ENCODE data around the gene MGLL. TPM values are rescaled to one million over a fixed set of nuclear protein-coding genes. Genes with fewer than 3 reads are reported as not detected.

MGLL gene
- total RNA-seq, 1 experiment from 2014 or later, result 2.1 TPM

DNA sequence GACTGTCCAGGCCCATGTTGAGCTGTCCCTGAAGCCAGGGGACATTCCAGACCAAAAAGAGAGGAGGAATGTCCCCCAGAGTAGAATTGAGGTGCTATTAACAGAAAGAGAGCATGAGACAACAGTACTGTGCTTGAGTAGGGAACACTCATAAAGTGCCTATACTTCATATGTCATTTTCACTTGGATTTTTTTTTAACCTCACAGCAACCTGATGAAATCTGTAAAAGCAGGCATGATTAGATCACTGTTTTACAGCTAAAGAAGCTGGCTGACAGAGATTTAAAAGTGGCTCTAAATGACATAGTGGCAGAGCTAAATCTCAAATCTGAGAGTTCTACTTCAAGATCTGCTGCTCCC is 174.5 kb downstream of the MGLL start:
- Histone ChIP-seq H3K27me3 (ENCODE audit: control insufficient read depth, insufficient read depth, low read length) (no peaks in the 10 kb centered on the region), H3K27ac (ENCODE audit: low read length) (no peak overlapping the region), H3K4me1 (ENCODE audit: control insufficient read depth, insufficient read depth, low read length) (no peaks in the 10 kb centered on the region), H3K36me3 (ENCODE audit: control insufficient read depth, insufficient read depth, low read length) (no peaks in the 10 kb centered on the region), H3K9me3 (ENCODE audit: control insufficient read depth, insufficient read depth, low read depth, low read length) (no peaks in the 10 kb centered on the region), H3K4me3 (ENCODE audit: low read depth in 2 of 2, low read length in 2 of 2) (no peak overlapping the region)
- no peak for ATAC-seq
- in situ Hi-C loops (cut with HindIII; ENCODE audit: low pct_unique_long_range_greater_than_20kb, low sequenced_read_pairs), result no loop called here
- CTCF ChIA-PET, result interaction anchor here (0.5 to 0.6 kb wide), 3 partner anchors 32 to 353 kb away, joined by 3 to 4 read pairs (median 3); no protein-coding TSS in a partner anchor
- DNase-seq (ENCODE audit: low read depth, low spot score), result no peak
- intact Hi-C loops (cut with micrococcal nuclease; ENCODE audit: unreplicated experiment), result no loop called here
- no TSS peak for BruUV-seq (replicated peaks)
- POLR2A ChIA-PET, result no interaction called here
- TF ChIP-seq, protein P1, sequence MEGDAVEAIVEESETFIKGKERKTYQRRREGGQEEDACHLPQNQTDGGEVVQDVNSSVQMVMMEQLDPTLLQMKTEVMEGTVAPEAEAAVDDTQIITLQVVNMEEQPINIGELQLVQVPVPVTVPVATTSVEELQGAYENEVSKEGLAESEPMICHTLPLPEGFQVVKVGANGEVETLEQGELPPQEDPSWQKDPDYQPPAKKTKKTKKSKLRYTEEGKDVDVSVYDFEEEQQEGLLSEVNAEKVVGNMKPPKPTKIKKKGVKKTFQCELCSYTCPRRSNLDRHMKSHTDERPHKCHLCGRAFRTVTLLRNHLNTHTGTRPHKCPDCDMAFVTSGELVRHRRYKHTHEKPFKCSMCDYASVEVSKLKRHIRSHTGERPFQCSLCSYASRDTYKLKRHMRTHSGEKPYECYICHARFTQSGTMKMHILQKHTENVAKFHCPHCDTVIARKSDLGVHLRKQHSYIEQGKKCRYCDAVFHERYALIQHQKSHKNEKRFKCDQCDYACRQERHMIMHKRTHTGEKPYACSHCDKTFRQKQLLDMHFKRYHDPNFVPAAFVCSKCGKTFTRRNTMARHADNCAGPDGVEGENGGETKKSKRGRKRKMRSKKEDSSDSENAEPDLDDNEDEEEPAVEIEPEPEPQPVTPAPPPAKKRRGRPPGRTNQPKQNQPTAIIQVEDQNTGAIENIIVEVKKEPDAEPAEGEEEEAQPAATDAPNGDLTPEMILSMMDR (IDR thresholded peaks at IDR 0.05), result no peak
- no peak for TF ChIP-seq TCF7L2 (IDR thresholded peaks at IDR 0.05; ENCODE audit: low read depth, low read length)
- TF ChIP-seq, protein P2, sequence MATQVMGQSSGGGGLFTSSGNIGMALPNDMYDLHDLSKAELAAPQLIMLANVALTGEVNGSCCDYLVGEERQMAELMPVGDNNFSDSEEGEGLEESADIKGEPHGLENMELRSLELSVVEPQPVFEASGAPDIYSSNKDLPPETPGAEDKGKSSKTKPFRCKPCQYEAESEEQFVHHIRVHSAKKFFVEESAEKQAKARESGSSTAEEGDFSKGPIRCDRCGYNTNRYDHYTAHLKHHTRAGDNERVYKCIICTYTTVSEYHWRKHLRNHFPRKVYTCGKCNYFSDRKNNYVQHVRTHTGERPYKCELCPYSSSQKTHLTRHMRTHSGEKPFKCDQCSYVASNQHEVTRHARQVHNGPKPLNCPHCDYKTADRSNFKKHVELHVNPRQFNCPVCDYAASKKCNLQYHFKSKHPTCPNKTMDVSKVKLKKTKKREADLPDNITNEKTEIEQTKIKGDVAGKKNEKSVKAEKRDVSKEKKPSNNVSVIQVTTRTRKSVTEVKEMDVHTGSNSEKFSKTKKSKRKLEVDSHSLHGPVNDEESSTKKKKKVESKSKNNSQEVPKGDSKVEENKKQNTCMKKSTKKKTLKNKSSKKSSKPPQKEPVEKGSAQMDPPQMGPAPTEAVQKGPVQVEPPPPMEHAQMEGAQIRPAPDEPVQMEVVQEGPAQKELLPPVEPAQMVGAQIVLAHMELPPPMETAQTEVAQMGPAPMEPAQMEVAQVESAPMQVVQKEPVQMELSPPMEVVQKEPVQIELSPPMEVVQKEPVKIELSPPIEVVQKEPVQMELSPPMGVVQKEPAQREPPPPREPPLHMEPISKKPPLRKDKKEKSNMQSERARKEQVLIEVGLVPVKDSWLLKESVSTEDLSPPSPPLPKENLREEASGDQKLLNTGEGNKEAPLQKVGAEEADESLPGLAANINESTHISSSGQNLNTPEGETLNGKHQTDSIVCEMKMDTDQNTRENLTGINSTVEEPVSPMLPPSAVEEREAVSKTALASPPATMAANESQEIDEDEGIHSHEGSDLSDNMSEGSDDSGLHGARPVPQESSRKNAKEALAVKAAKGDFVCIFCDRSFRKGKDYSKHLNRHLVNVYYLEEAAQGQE (IDR thresholded peaks at IDR 0.05; ENCODE audit: insufficient read depth in 1 of 2, low read depth in 2 of 2, low read length in 1 of 2), result no peak
- TF ChIP-seq POLR2AphosphoS5 (IDR thresholded peaks at IDR 0.05; ENCODE audit: low read depth, low read length), result no peak
- TF ChIP-seq SIN3A (IDR thresholded peaks at IDR 0.05; ENCODE audit: borderline replicate concordance, insufficient read depth, low read depth, low read length), result no peak

DNA sequence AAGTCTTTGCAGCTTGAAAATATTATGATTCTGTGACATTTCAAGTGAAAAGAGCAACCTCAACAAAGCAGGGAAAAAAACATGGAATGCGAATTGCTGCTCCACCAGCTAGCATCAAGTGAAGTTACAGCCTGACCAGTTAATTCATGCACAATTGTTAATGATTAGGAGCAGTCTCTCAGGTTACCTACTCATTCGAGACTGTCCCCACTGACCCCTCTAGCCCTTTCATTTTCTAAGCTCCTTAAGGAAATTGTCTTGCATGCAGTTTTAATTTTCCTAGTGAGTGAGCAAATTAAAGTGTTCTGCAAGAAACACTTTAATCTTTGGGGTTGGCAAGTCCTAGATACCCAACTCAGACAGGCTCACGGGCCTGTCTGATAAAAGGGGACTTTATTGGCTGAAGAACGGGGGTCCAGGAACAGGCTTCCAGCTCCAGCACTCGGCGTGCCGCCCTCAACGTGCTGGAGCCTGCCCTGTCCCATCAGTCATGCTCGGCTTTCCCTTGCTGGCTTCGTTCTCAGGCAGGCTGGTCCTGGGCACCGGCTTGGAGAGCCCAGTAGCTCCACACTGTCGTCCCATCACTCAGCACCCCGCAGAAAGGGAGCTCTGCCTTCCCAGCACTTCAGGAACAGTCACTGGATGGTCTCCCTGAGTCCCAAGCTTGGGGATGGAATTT is 175.0 kb downstream of the MGLL start:
- no peak for DNase-seq (ENCODE audit: low read depth, low spot score)
- no peak for TF ChIP-seq TCF7L2 (IDR thresholded peaks at IDR 0.05; ENCODE audit: low read depth, low read length)
- no peaks in the 10 kb centered on the region for H3K4me1 ChIP-seq (ENCODE audit: control insufficient read depth, insufficient read depth, low read length)
- no peaks in the 10 kb centered on the region for H3K36me3 ChIP-seq (ENCODE audit: control insufficient read depth, insufficient read depth, low read length)
- in situ Hi-C loops (cut with HindIII; ENCODE audit: low pct_unique_long_range_greater_than_20kb, low sequenced_read_pairs), result no loop called here
- POLR2A ChIA-PET, result interaction anchor here (0.7 kb wide), 1 partner anchor 22 kb away, joined by 3 read pairs; no protein-coding TSS in a partner anchor
- H3K27me3 ChIP-seq (ENCODE audit: control insufficient read depth, insufficient read depth, low read length), result no peaks in the 10 kb centered on the region
- BruUV-seq (replicated peaks), result no TSS peak
- intact Hi-C loops (cut with micrococcal nuclease; ENCODE audit: unreplicated experiment), result no loop called here
- H3K27ac ChIP-seq (ENCODE audit: low read length), result no peak overlapping the region
- no peak overlapping the region for H3K4me3 ChIP-seq (ENCODE audit: low read depth in 2 of 2, low read length in 2 of 2)
- CTCF ChIA-PET, result interaction anchor here (0.5 to 0.6 kb wide), 2 partner anchors 69 to 354 kb away, joined by 3 to 4 read pairs; no protein-coding TSS in a partner anchor
- H3K9me3 ChIP-seq (ENCODE audit: control insufficient read depth, insufficient read depth, low read depth, low read length), result no peaks in the 10 kb centered on the region
- no peak for ATAC-seq

DNA sequence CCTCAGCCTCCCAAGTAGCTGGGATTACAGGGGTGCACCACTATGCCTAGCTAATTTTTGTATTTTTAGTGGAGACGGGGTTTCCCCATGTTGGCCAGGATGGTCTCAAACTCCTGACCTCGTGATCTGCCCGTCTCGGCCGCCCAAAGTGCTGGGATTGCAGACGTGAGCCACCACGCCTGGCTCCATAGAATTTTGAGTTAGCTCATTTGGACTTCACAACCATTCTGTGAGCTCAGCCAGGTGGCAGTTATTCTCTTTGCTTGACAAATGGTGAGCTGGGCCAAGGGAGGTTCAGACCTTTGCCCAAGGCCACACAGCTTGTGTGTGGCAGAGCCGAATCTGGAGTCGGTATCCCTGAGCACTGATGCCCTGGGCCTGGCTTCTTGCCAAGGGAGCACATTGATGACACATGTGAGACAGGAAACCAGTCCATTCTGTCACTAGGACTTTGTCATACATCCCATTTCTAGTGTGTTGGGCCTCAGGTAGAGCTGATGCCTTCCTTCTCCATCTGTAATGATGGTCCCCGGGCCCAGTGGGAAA is 175.7 kb downstream of the MGLL start:
- H3K36me3 ChIP-seq (ENCODE audit: control insufficient read depth, insufficient read depth, low read length), result no peaks in the 10 kb centered on the region
- CTCF ChIA-PET, result no interaction called here
- POLR2A ChIA-PET, result interaction anchor here (0.5 to 0.7 kb wide), 3 partner anchors 22 to 1154 kb away, joined by 3 to 7 read pairs (median 3); no protein-coding TSS in a partner anchor
- H3K4me1 ChIP-seq (ENCODE audit: control insufficient read depth, insufficient read depth, low read length), result no peaks in the 10 kb centered on the region
- H3K27ac ChIP-seq (ENCODE audit: low read length), result no peak overlapping the region
- no peak overlapping the region for H3K4me3 ChIP-seq (ENCODE audit: low read depth in 2 of 2, low read length in 2 of 2)
- no peaks in the 10 kb centered on the region for H3K9me3 ChIP-seq (ENCODE audit: control insufficient read depth, insufficient read depth, low read depth, low read length)
- no peaks in the 10 kb centered on the region for H3K27me3 ChIP-seq (ENCODE audit: control insufficient read depth, insufficient read depth, low read length)
- ATAC-seq (no peak), DNase-seq (ENCODE audit: low read depth, low spot score) (no peak)
- TF ChIP-seq, protein P2 (IDR thresholded peaks at IDR 0.05; ENCODE audit: insufficient read depth in 1 of 2, low read depth in 2 of 2, low read length in 1 of 2), result no peak
- intact Hi-C loops (cut with micrococcal nuclease; ENCODE audit: unreplicated experiment), result no loop called here
- in situ Hi-C loops (cut with HindIII; ENCODE audit: low pct_unique_long_range_greater_than_20kb, low sequenced_read_pairs), result no loop called here
- BruUV-seq (replicated peaks), result no TSS peak
